Liver (tissue), 9 donors: ENCODE measurements around the gene ARSB. TPM values are rescaled to one million over a fixed set of nuclear protein-coding genes. Genes with fewer than 3 reads are reported as not detected.

Experiments
- DNase-seq: peaks from one replicate; pipeline ENCODE4 v3.0.0-alpha.2; 2017; ENCODE audit warnings: low spot score
- H3K27ac ChIP-seq, 2 donors: one replicate each; pipeline ENCODE4 v1.7.0; 2013; ENCODE audit warnings: inconsistent platforms in 2 of 2, low read length in 2 of 2, control low read depth in 1 of 2, low read depth in 1 of 2, mild to moderate bottlenecking in 1 of 2
- H3K27me3 ChIP-seq, 4 donors: one replicate each; pipeline versions ENCODE4 v1.6.1 to v1.7.0; 2013; ENCODE audit warnings: low read length in 3 of 4, inconsistent platforms in 1 of 4, mild to moderate bottlenecking in 1 of 4, moderate library complexity in 1 of 4; ENCODE audit not compliant: control insufficient read depth in 4 of 4, insufficient read depth in 4 of 4
- H3K36me3 ChIP-seq, 4 donors: one replicate each; pipeline versions ENCODE4 v1.6.1 to v1.7.0; 2013; ENCODE audit warnings: low read length in 3 of 4, mild to moderate bottlenecking in 3 of 4, low read depth in 1 of 4, moderate library complexity in 1 of 4; ENCODE audit not compliant: control insufficient read depth in 4 of 4, insufficient read depth in 3 of 4
- H3K4me1 ChIP-seq, 4 donors: one replicate each; pipeline versions ENCODE4 v1.6.1 to v1.7.0; 2013; ENCODE audit warnings: low read length in 3 of 4, mild to moderate bottlenecking in 3 of 4, moderate library complexity in 1 of 4; ENCODE audit not compliant: control insufficient read depth in 4 of 4, insufficient read depth in 4 of 4
- H3K4me3 ChIP-seq, 3 donors: one replicate each; pipeline versions ENCODE4 v1.6.1 to v1.7.0; 2013; ENCODE audit warnings: low read length in 3 of 3, control low read depth in 1 of 3, low read depth in 1 of 3, mild to moderate bottlenecking in 1 of 3
- H3K9ac ChIP-seq, 2 donors: one replicate each; pipeline ENCODE4 v1.7.0; 2013; ENCODE audit warnings: low read length in 2 of 2, mild to moderate bottlenecking in 2 of 2, moderate library complexity in 2 of 2, control low read depth in 1 of 2, low read depth in 1 of 2
- H3K9me3 ChIP-seq, 4 donors: one replicate each; pipeline versions ENCODE4 v1.6.1 to v1.7.0; 2013; ENCODE audit warnings: low read length in 3 of 4; ENCODE audit not compliant: control insufficient read depth in 4 of 4
- EGR1 ChIP-seq, 2 donors: IDR thresholded peaks; 2 replicates each; pipeline ENCODE4 v1.6.1; 2016 to 2018; ENCODE audit warnings: antibody characterized with exemption in 2 of 2, low read depth in 2 of 2
- FOXA1 ChIP-seq: IDR thresholded peaks from 2 replicates; pipeline ENCODE4 v1.6.1; 2016; ENCODE audit warnings: antibody characterized with exemption
- FOXA2 ChIP-seq: IDR thresholded peaks from 2 replicates; pipeline ENCODE4 v1.6.1; 2016; ENCODE audit warnings: antibody characterized with exemption
- GABPA ChIP-seq, 2 donors: IDR thresholded peaks in 1 of 2; conservative IDR thresholded peaks in 1 of 2; 2 replicates each; pipeline ENCODE4 v1.6.1; 2016; ENCODE audit warnings: antibody characterized with exemption in 2 of 2, mild to moderate bottlenecking in 1 of 2, moderate library complexity in 1 of 2
- HNF4A ChIP-seq, 2 donors: conservative IDR thresholded peaks; 2 replicates each; pipeline ENCODE4 v1.6.1; 2016; ENCODE audit warnings: antibody characterized with exemption in 2 of 2, mild to moderate bottlenecking in 2 of 2
- HNF4G ChIP-seq: IDR thresholded peaks from 2 replicates; pipeline ENCODE4 v1.6.1; 2016; ENCODE audit warnings: antibody characterized with exemption
- JUND ChIP-seq, 2 donors: IDR thresholded peaks; 2 replicates each; pipeline ENCODE4 v1.6.1; 2016; ENCODE audit warnings: antibody characterized with exemption in 2 of 2
- NR2F2 ChIP-seq: IDR thresholded peaks from 2 replicates; pipeline ENCODE4 v1.6.1; 2016; ENCODE audit warnings: antibody characterized with exemption
- RAD21 ChIP-seq, 2 donors: IDR thresholded peaks; 2 replicates each; pipeline ENCODE4 v1.6.1; 2016; ENCODE audit warnings: antibody characterized with exemption in 2 of 2, mild to moderate bottlenecking in 2 of 2
- RXRA ChIP-seq, 2 donors: IDR thresholded peaks; 2 replicates each; pipeline ENCODE4 v1.6.1; 2017 to 2018; ENCODE audit warnings: antibody characterized with exemption in 2 of 2, mild to moderate bottlenecking in 1 of 2
- SP1 ChIP-seq: IDR thresholded peaks from 2 replicates; pipeline ENCODE4 v1.6.1; 2018; ENCODE audit warnings: antibody characterized with exemption, mild to moderate bottlenecking
- TAF1 ChIP-seq: conservative IDR thresholded peaks from 2 replicates; pipeline ENCODE4 v1.6.1; 2016; ENCODE audit warnings: antibody characterized with exemption, mild to moderate bottlenecking
- YY1 ChIP-seq: IDR thresholded peaks from 2 replicates; pipeline ENCODE4 v1.6.1; 2016; ENCODE audit warnings: antibody characterized with exemption, mild to moderate bottlenecking
- WGBS: extraction: QIAGEN DNeasy Blood & Tissue Kit; methylation state at CpG from one replicate; pipeline ENCODE4 v1.1.7; 2013; 5-methylcytosine and 5-hydroxymethylcytosine counted together
- polyA plus RNA-seq, 2 donors: library from polyadenylated mRNA; stranded (reverse) in 1 of 2; unstranded in 1 of 2; fragments of 200-250 nt in 1 of 2; fragments of >200 nt in 1 of 2; fragmentation: Nextera tagmentation in 1 of 2; extraction: Ambion mirVana in 1 of 2; gene quantifications; one replicate each; pipeline versions ENCODE4 v1.2.1 to v1.2.3, GENCODE V29; 2013 to 2015
- total RNA-seq, 2 donors: library from RNA; depleted of rRNA; stranded (reverse); fragments of >200 nt; gene quantifications; one replicate each; pipeline ENCODE4 v1.2.3, GENCODE V29; 2014
- TF ChIP-seq, protein P1 (sequence below): fragments of 150-350 bp; IDR thresholded peaks from 2 replicates; pipeline ENCODE4 v1.5.1; 2017; ENCODE audit warnings: improper control_type of control experiment, low read depth, low read length; ENCODE audit not compliant: missing input control
- TF ChIP-seq, protein P2 (sequence below): IDR thresholded peaks from 2 replicates; pipeline ENCODE4 v1.6.1; 2016; ENCODE audit warnings: antibody characterized with exemption
- TF ChIP-seq, protein P3 (sequence below): IDR thresholded peaks from 2 replicates; pipeline ENCODE4 v1.6.1; 2016; ENCODE audit warnings: antibody characterized with exemption
- TF ChIP-seq, protein P4 (sequence below): IDR thresholded peaks from 2 replicates; pipeline ENCODE4 v1.6.1; 2016; ENCODE audit warnings: antibody characterized with exemption, mild to moderate bottlenecking
- TF ChIP-seq, protein P5 (sequence below): IDR thresholded peaks from 2 replicates; pipeline ENCODE4 v1.6.1; 2016; ENCODE audit warnings: antibody characterized with exemption
- donor health status: healthy.
- donor health status: healthy.
- donor health status: healthy.
- donor health status: healthy.
- donor health status: healthy.

Gene ARSB
- total and polyA plus RNA-seq, 4 donors = 3.5 to 26.2 (median 8.7) TPM

DNA sequence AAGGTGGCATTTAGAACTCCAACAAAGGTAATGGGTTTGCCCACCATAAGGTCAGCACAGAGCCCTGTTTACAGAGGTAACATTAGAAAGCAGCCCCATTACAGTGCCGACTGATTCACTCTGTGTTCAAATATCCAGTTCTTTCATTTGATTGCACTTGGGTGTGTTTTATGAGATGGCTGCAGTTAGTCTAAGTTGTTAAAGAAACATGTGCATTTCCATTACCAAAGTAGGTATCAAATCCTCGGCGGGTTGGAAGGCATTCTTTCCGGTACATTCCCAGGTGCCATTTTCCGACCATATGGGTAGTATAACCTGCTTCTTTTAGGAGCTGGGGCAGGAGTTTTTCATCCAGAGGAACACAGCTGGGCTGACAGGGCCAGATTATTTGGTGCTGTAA, 16.3 kb downstream of the ARSB start:
- peaks cover 0 to 9% (median 3%) of the 10 kb centered on the region in 4 donors for H3K4me1 ChIP-seq
- H3K36me3 ChIP-seq = peaks cover 0 to 2% (median 0%) of the 10 kb centered on the region in 4 donors
- H3K4me3 ChIP-seq = no peak overlapping the region
- no peak overlapping the region for H3K9ac ChIP-seq
- no peak for TF ChIP-seq EGR1 (IDR thresholded peaks at IDR 0.05; ENCODE audit: low read depth in 2 of 2)
- H3K27ac ChIP-seq = no peak overlapping the region
- no peaks in the 10 kb centered on the region for H3K9me3 ChIP-seq
- no peaks in the 10 kb centered on the region for H3K27me3 ChIP-seq
- no peak for DNase-seq
- 97% methylated on average over 5 of the region's 5 CpGs for WGBS

DNA sequence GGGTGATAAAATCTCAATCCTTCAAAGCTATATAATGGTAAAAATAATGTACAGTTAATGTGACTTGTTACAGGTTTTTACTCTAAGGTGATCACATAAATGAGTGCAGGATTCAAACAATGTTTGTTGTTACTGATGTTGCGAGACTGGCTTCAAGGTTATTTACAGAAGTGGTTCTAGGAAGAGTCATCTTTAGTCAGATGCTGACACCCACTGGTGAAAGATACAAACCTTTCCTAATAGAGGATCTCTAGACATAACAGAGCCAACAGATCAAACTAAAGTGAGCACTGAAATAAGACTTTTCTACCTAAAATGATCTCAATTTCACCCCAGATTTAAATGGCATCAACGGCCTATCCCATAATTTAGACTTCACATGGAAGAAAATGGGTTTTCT, 20.2 kb downstream of the ARSB start:
- no peak overlapping the region for H3K9ac ChIP-seq
- H3K9me3 ChIP-seq = no peaks in the 10 kb centered on the region
- 71% methylated on average over 2 of the region's 2 CpGs for WGBS
- H3K4me1 ChIP-seq = no peaks in the 10 kb centered on the region
- H3K27ac ChIP-seq = no peak overlapping the region
- TF ChIP-seq FOXA2 (peak; percentile 67), RAD21 (IDR thresholded peaks at IDR 0.05) (peak; percentile 83 to 84)
- TF ChIP-seq, protein P1, sequence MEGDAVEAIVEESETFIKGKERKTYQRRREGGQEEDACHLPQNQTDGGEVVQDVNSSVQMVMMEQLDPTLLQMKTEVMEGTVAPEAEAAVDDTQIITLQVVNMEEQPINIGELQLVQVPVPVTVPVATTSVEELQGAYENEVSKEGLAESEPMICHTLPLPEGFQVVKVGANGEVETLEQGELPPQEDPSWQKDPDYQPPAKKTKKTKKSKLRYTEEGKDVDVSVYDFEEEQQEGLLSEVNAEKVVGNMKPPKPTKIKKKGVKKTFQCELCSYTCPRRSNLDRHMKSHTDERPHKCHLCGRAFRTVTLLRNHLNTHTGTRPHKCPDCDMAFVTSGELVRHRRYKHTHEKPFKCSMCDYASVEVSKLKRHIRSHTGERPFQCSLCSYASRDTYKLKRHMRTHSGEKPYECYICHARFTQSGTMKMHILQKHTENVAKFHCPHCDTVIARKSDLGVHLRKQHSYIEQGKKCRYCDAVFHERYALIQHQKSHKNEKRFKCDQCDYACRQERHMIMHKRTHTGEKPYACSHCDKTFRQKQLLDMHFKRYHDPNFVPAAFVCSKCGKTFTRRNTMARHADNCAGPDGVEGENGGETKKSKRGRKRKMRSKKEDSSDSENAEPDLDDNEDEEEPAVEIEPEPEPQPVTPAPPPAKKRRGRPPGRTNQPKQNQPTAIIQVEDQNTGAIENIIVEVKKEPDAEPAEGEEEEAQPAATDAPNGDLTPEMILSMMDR = peak; percentile 51
- TF ChIP-seq, protein P2, sequence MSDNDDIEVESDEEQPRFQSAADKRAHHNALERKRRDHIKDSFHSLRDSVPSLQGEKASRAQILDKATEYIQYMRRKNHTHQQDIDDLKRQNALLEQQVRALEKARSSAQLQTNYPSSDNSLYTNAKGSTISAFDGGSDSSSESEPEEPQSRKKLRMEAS = no peak
- H3K27me3 ChIP-seq = no peaks in the 10 kb centered on the region
- H3K4me3 ChIP-seq = no peak overlapping the region
- DNase-seq = no peak
- peaks cover 0 to 5% (median 1%) of the 10 kb centered on the region in 4 donors for H3K36me3 ChIP-seq

DNA sequence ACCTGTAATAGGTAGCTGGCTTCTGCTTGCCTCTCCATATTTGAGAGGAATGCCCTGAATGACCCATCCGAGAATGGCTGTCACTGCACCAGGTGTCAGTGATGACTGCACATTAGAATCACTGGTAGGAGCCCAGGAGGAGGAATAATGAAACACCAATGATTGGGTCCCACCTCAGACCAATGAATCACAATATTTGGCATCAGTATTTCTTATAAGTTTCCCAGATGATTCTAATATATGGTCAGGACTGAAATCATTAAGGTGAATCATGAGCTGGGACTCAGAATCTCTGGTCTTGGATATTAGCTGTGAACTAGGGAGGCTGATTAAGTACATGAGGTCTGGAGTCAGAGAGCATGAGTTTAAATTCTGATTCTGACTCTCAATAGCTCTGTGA, 23.4 kb downstream of the ARSB start:
- Histone ChIP-seq H3K4me3 (no peak overlapping the region), H3K9ac (no peak overlapping the region), H3K36me3 (peaks cover 0 to 5% (median 1%) of the 10 kb centered on the region in 4 donors), H3K27ac (no peak overlapping the region), H3K27me3 (no peaks in the 10 kb centered on the region), H3K9me3 (no peaks in the 10 kb centered on the region), H3K4me1 (no peaks in the 10 kb centered on the region)
- WGBS = 92% methylated on average over 1 of the region's 1 CpG
- DNase-seq = no peak
- TF ChIP-seq, protein P3, sequence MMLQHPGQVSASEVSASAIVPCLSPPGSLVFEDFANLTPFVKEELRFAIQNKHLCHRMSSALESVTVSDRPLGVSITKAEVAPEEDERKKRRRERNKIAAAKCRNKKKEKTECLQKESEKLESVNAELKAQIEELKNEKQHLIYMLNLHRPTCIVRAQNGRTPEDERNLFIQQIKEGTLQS = no peak
- TF ChIP-seq, protein P4, sequence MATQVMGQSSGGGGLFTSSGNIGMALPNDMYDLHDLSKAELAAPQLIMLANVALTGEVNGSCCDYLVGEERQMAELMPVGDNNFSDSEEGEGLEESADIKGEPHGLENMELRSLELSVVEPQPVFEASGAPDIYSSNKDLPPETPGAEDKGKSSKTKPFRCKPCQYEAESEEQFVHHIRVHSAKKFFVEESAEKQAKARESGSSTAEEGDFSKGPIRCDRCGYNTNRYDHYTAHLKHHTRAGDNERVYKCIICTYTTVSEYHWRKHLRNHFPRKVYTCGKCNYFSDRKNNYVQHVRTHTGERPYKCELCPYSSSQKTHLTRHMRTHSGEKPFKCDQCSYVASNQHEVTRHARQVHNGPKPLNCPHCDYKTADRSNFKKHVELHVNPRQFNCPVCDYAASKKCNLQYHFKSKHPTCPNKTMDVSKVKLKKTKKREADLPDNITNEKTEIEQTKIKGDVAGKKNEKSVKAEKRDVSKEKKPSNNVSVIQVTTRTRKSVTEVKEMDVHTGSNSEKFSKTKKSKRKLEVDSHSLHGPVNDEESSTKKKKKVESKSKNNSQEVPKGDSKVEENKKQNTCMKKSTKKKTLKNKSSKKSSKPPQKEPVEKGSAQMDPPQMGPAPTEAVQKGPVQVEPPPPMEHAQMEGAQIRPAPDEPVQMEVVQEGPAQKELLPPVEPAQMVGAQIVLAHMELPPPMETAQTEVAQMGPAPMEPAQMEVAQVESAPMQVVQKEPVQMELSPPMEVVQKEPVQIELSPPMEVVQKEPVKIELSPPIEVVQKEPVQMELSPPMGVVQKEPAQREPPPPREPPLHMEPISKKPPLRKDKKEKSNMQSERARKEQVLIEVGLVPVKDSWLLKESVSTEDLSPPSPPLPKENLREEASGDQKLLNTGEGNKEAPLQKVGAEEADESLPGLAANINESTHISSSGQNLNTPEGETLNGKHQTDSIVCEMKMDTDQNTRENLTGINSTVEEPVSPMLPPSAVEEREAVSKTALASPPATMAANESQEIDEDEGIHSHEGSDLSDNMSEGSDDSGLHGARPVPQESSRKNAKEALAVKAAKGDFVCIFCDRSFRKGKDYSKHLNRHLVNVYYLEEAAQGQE = no peak
- TF ChIP-seq HNF4A (conservative IDR thresholded peaks at IDR 0.05) = no peak
- no peak for TF ChIP-seq TAF1
- TF ChIP-seq FOXA1 = no peak
- TF ChIP-seq JUND (IDR thresholded peaks at IDR 0.05) = no peak
- no peak for TF ChIP-seq GABPA (IDR thresholded peaks at IDR 0.05 in 1 of 2, conservative IDR thresholded peaks at IDR 0.05 in 1 of 2)
- TF ChIP-seq, protein P1 = no peak
- TF ChIP-seq SP1 = no peak
- TF ChIP-seq, protein P2 = no peak
- TF ChIP-seq, protein P5, sequence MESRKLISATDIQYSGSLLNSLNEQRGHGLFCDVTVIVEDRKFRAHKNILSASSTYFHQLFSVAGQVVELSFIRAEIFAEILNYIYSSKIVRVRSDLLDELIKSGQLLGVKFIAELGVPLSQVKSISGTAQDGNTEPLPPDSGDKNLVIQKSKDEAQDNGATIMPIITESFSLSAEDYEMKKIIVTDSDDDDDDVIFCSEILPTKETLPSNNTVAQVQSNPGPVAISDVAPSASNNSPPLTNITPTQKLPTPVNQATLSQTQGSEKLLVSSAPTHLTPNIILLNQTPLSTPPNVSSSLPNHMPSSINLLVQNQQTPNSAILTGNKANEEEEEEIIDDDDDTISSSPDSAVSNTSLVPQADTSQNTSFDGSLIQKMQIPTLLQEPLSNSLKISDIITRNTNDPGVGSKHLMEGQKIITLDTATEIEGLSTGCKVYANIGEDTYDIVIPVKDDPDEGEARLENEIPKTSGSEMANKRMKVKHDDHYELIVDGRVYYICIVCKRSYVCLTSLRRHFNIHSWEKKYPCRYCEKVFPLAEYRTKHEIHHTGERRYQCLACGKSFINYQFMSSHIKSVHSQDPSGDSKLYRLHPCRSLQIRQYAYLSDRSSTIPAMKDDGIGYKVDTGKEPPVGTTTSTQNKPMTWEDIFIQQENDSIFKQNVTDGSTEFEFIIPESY = no peak
- no peak for TF ChIP-seq EGR1 (IDR thresholded peaks at IDR 0.05; ENCODE audit: low read depth in 2 of 2)
- TF ChIP-seq RXRA (IDR thresholded peaks at IDR 0.05) = no peak
- TF ChIP-seq FOXA2 = no peak
- TF ChIP-seq YY1 = no peak
- TF ChIP-seq HNF4G = no peak
- TF ChIP-seq NR2F2 = no peak
